HepG2 (cell line): Measurements from ENCODE around the gene CETN2. TPM values are rescaled to one million over a fixed set of nuclear protein-coding genes. Genes with fewer than 3 reads are reported as not detected.

Experiments
- ATAC-seq: fragments of 200-7000 bp; cut with Tn5 transposase; 3 replicates; pipeline ENCODE4 v1.9.1; 2020; ENCODE audit warnings: mild to moderate bottlenecking, moderate library complexity
- BruUV-seq: library from RNA; stranded (reverse); fragments of 400-500 nt; replicated peaks from 2 replicates; lab custom pipeline; 2021; lab: Mats Ljungman, UMichigan
- CTCF ChIA-PET: fragments of 300-600 bp; formaldehyde crosslinking; extraction: SDS; loops from one replicate; lab custom pipeline; 2021; ENCODE audit warnings: low total read pairs, inconsistent platforms, low intra/inter-chr PET ratio; lab: Yijun Ruan, JAX
- POLR2A ChIA-PET: fragments of 350-600 bp; sonication (Branson Sonifier 250); formaldehyde crosslinking; loops from one replicate; lab custom pipeline; 2020; ENCODE audit warnings: antibody characterized with exemption, inconsistent platforms; lab: Yijun Ruan, JAX
- DNase-seq: peaks from one replicate; pipeline ENCODE4 v3.0.0-alpha.2; 2015; ENCODE audit warnings: low spot score
- FAIRE-seq: peaks from 3 replicates; lab custom pipeline; 2011; peaks lifted over from hg19 to GRCh38; lab: Jason Lieb, UNC
- H2AFZ ChIP-seq: one replicate; pipeline ENCODE4 v1.6.1; 2011; ENCODE audit warnings: low read length, inconsistent platforms
- H3K27ac ChIP-seq: fragments of 300-600 bp; 3 replicates; pipeline ENCODE4 v1.8.0; 2011; ENCODE audit warnings: mixed run types, mild to moderate bottlenecking, mixed read lengths, low read length, inconsistent platforms; ENCODE audit not compliant: insufficient read depth; ENCODE audit errors: extremely low read length
- H3K27me3 ChIP-seq, 2 experiments: fragments of 200-600 bp in 1 of 2; 2 replicates in 1 of 2; 3 replicates in 1 of 2; pipeline versions ENCODE4 v1.6.0 to v1.8.0; 2011; ENCODE audit warnings: low read length in 2 of 2, mild to moderate bottlenecking in 2 of 2, moderate library complexity in 2 of 2, inconsistent platforms in 1 of 2; ENCODE audit not compliant: insufficient read depth in 2 of 2, control insufficient read depth in 1 of 2
- H3K36me3 ChIP-seq, 2 experiments: fragments of 200-600 bp in 1 of 2; replicated peaks in 1 of 2; 2 replicates in 1 of 2; 3 replicates in 1 of 2; pipeline versions ENCODE4 v1.5.1 to v1.8.0; 2011; ENCODE audit warnings: low read length in 2 of 2, inconsistent platforms in 1 of 2; ENCODE audit not compliant: insufficient read depth in 2 of 2, control insufficient read depth in 1 of 2
- H3K4me1 ChIP-seq: 2 replicates; pipeline ENCODE4 v1.5.1; 2012; ENCODE audit warnings: low read length, inconsistent platforms; ENCODE audit not compliant: insufficient read depth
- H3K4me2 ChIP-seq: 2 replicates; pipeline ENCODE4 v1.6.0; 2011; ENCODE audit warnings: low read depth, low read length, inconsistent platforms
- H3K4me3 ChIP-seq, 3 experiments: fragments of 200-600 bp in 1 of 3; sonication (generic), shearing (Covaris generic) in 1 of 3; replicated peaks in 1 of 3; 2 replicates each; pipeline ENCODE4 v1.5.1; 2011 to 2016; ENCODE audit warnings: low read length in 3 of 3, inconsistent platforms in 2 of 3, low read depth in 2 of 3, mild to moderate bottlenecking in 2 of 3, control low read depth in 1 of 3, mixed read lengths in 1 of 3; ENCODE audit not compliant: insufficient read depth in 1 of 3
- H3K79me2 ChIP-seq: one replicate; pipeline ENCODE4 v1.6.1; 2011; ENCODE audit warnings: low read length, inconsistent platforms; ENCODE audit not compliant: insufficient read depth
- H3K9ac ChIP-seq: 2 replicates; pipeline ENCODE4 v1.6.0; 2011; ENCODE audit warnings: mild to moderate bottlenecking, low read depth, low read length, inconsistent platforms; ENCODE audit not compliant: insufficient read depth
- H3K9me3 ChIP-seq: 2 replicates; pipeline ENCODE4 v1.5.1; 2012; ENCODE audit warnings: mild to moderate bottlenecking, low read length
- H4K20me1 ChIP-seq: 2 replicates; pipeline ENCODE4 v1.6.0; 2011; ENCODE audit warnings: inconsistent platforms, mild to moderate bottlenecking, low read length, moderate library complexity; ENCODE audit not compliant: insufficient read depth
- ATF7 ChIP-seq, 2 experiments: fragments of 450-650 bp in 1 of 2; sonication (generic) in 1 of 2; formaldehyde crosslinking in 1 of 2; IDR thresholded peaks; 2 replicates each; pipeline versions ENCODE4 v1.4.0 to v1.6.1; 2016 to 2020; ENCODE audit warnings: antibody characterized with exemption in 1 of 2, mild to moderate bottlenecking in 1 of 2, missing genetic modification reagents in 1 of 2
- PHB2 ChIP-seq: fragments of 450-650 bp; IDR thresholded peaks from 2 replicates; pipeline ENCODE4 v1.6.1; 2018; ENCODE audit not compliant: partially characterized antibody
- ZNF18 ChIP-seq: sonication (generic); formaldehyde crosslinking; IDR thresholded peaks from 2 replicates; pipeline ENCODE4 v1.8.0; 2022; ENCODE audit warnings: mild to moderate bottlenecking, missing genetic modification reagents; ENCODE audit not compliant: insufficient replicate concordance
- WGBS: methylation state at CpG from one replicate; pipeline ENCODE4 v1.1.6; 2017; ENCODE audit warnings: low lambda C conversion rate; 5-methylcytosine and 5-hydroxymethylcytosine counted together
- in situ Hi-C: cut with HindIII; loops from 2 replicates; pipeline ENCODE4 v1.10.0; 2017; ENCODE audit warnings: low pct_unique_long_range_greater_than_20kb; ENCODE audit not compliant: extremely low pct_ligation_motif_present
- intact Hi-C: fragments of 100-400 bp; cut with micrococcal nuclease; formaldehyde crosslinking; loops from one replicate; pipeline ENCODE4 v1.10.0; 2022; ENCODE audit not compliant: unreplicated experiment
- polyA plus RNA-seq, 8 experiments: library from polyadenylated mRNA; depleted of rRNA in 3 of 8; stranded (reverse) in 7 of 8; unstranded in 1 of 8; fragments of >200 nt; fragmentation: Illumina TruSeq in 4 of 8; extraction: Trizol in 4 of 8; gene quantifications; 2 replicates each; pipeline versions ENCODE4 v1.2.1 to v1.2.3, GENCODE V29; 2011 to 2016; ENCODE audit warnings: low read depth in 4 of 8, missing spikeins in 1 of 8, mixed read lengths in 1 of 8; ENCODE audit not compliant: insufficient read depth in 1 of 8
- total RNA-seq, 5 experiments: library from RNA; depleted of rRNA; stranded (reverse); fragments of >200 nt; fragmentation: Illumina TruSeq; extraction: Trizol; gene quantifications; 2 replicates each; pipeline ENCODE4 v1.2.3, GENCODE V29; 2016; ENCODE audit warnings: low read depth in 1 of 5

CETN2 gene
- total and polyA plus RNA-seq, 2 of the 13 experiments (the other 11 are each of a cell fraction or from before 2014, with no cell fraction given), result 17.2 to 85.4 TPM

GRCh38 chrX:152878976-152879755, 48.6 kb upstream of the CETN2 start:
- intact Hi-C loops (no loop called here), in situ Hi-C loops (no loop called here)
- Histone ChIP-seq H3K4me2 (no peak overlapping the region), H3K9me3 (no peaks in the 10 kb centered on the region), H3K27ac (no peak overlapping the region), H3K27me3 (peaks cover 1 to 5% of the 10 kb centered on the region in 2 experiments; a peak in 2 of 5 replicates), H4K20me1 (no peaks in the 10 kb centered on the region), H3K9ac (no peak overlapping the region), H3K79me2 (no peaks in the 10 kb centered on the region), H2AFZ (no peak overlapping the region), H3K36me3 (no peaks in the 10 kb centered on the region), H3K4me3 (no peak overlapping the region), H3K4me1 (peaks cover 15% of the 10 kb centered on the region)
- FAIRE-seq (no peak), ATAC-seq (no peak), DNase-seq (no peak)
- BruUV-seq, result no TSS peak
- 57% methylated on average over 1 of the region's 16 CpGs for WGBS
- TF ChIP-seq ZNF18 (CRISPR knock-in tag) (no peak), PHB2 (no peak), ATF7 (IDR thresholded peaks at IDR 0.05) (peak; percentile 58), ATF7 (CRISPR knock-in tag; IDR thresholded peaks at IDR 0.05) (no peak)
- POLR2A ChIA-PET, result no interaction called here
- CTCF ChIA-PET, result no interaction called here
